K562 (cell line): ENCODE data around the gene ZNF22. TPM values are rescaled to one million over a fixed set of nuclear protein-coding genes. Genes with fewer than 3 reads are reported as not detected.
A peak's percentile ranks its signal among the peaks of the same experiment; 100 is the strongest.

Experiments
- ATAC-seq: fragments of 200-7000 bp; cut with Tn5 transposase; 3 replicates; pipeline ENCODE4 v1.9.1; 2020; ENCODE audit warnings: moderate library complexity
- BruUV-seq: library from RNA; stranded (reverse); fragments of 400-500 nt; replicated peaks from 2 replicates; lab custom pipeline; 2021; lab: Mats Ljungman, UMichigan
- CTCF ChIA-PET: fragments of 300-600 bp; formaldehyde crosslinking; extraction: SDS; loops from one replicate; lab custom pipeline; 2021; ENCODE audit warnings: low intra/inter-chr PET ratio; lab: Yijun Ruan, JAX
- POLR2A ChIA-PET: fragments of 300-600, 350-650 bp; sonication (Branson Sonifier 250); formaldehyde crosslinking; extraction: SDS; loops from one replicate; lab custom pipeline; 2021; ENCODE audit warnings: antibody characterized with exemption, inconsistent platforms; lab: Yijun Ruan, JAX
- DNase-seq, 4 experiments: peaks; one replicate each; pipeline versions ENCODE4 v3.0.0 to v3.0.0-alpha.2; 2011 to 2018; ENCODE audit warnings: low spot score in 3 of 4, mixed read lengths in 3 of 4; ENCODE audit errors: extremely low read depth in 1 of 4
- FAIRE-seq: peaks from 2 replicates; lab custom pipeline; 2011; peaks lifted over from hg19 to GRCh38; lab: Jason Lieb, UNC
- H2AFZ ChIP-seq: 2 replicates; pipeline ENCODE4 v1.6.0; 2011; ENCODE audit warnings: low read depth, low read length, control low read depth, inconsistent platforms
- H3K27ac ChIP-seq: fragments of 200-600 bp; 3 replicates; pipeline ENCODE4 v1.8.0; 2011; ENCODE audit warnings: low read depth, mild to moderate bottlenecking, control low read depth, inconsistent platforms, low read length, moderate library complexity, mixed read lengths; ENCODE audit errors: extremely low read depth
- H3K27me3 ChIP-seq, 2 experiments: fragments of 300-600 bp in 1 of 2; 2 replicates in 1 of 2; 3 replicates in 1 of 2; pipeline versions ENCODE4 v1.6.0 to v1.8.0; 2011; ENCODE audit warnings: inconsistent platforms in 2 of 2, low read length in 2 of 2, mild to moderate bottlenecking in 1 of 2, mixed read lengths in 1 of 2, moderate library complexity in 1 of 2; ENCODE audit not compliant: control insufficient read depth in 2 of 2, insufficient read depth in 2 of 2
- H3K36me3 ChIP-seq: fragments of 300-600 bp; 3 replicates; pipeline ENCODE4 v1.8.0; 2011; ENCODE audit warnings: mild to moderate bottlenecking, low read length, inconsistent platforms; ENCODE audit not compliant: control insufficient read depth, insufficient read depth
- H3K4me1 ChIP-seq, 2 experiments: fragments of 200-600 bp in 1 of 2; replicated peaks in 1 of 2; 2 replicates in 1 of 2; 3 replicates in 1 of 2; pipeline versions ENCODE4 v1.5.1 to v1.8.0; 2011; ENCODE audit warnings: inconsistent platforms in 2 of 2, low read length in 2 of 2, mild to moderate bottlenecking in 1 of 2, mixed read lengths in 1 of 2, moderate library complexity in 1 of 2; ENCODE audit not compliant: control insufficient read depth in 2 of 2, insufficient read depth in 2 of 2
- H3K4me2 ChIP-seq: 2 replicates; pipeline ENCODE4 v1.6.1; 2011; ENCODE audit warnings: low read length, control low read depth, inconsistent platforms, mixed read lengths; ENCODE audit not compliant: insufficient read depth
- H3K4me3 ChIP-seq: fragments of 200-600 bp; sonication (generic), shearing (Covaris generic); 2 replicates; pipeline ENCODE4 v1.5.1; 2016; ENCODE audit warnings: control low read depth, inconsistent platforms
- H3K79me2 ChIP-seq: fragments of 200-600 bp; 3 replicates; pipeline ENCODE4 v1.8.0; 2011; ENCODE audit warnings: low read length, inconsistent platforms; ENCODE audit not compliant: control insufficient read depth, insufficient read depth
- H3K9ac ChIP-seq, 2 experiments: 2 replicates each; pipeline versions ENCODE4 v1.6.0 to v1.6.1; 2011; ENCODE audit warnings: low read depth in 2 of 2, low read length in 2 of 2, control low read depth in 1 of 2, inconsistent platforms in 1 of 2, mild to moderate bottlenecking in 1 of 2, mixed read lengths in 1 of 2; ENCODE audit not compliant: insufficient read depth in 1 of 2
- H3K9me1 ChIP-seq: one replicate; pipeline ENCODE4 v1.6.0; 2011; ENCODE audit warnings: inconsistent platforms, mild to moderate bottlenecking, low read length, moderate library complexity; ENCODE audit not compliant: control insufficient read depth, insufficient read depth
- H3K9me3 ChIP-seq: replicated peaks from 2 replicates; pipeline ENCODE4 v1.5.1; 2011; ENCODE audit warnings: low read depth, low read length, inconsistent platforms; ENCODE audit not compliant: control insufficient read depth, insufficient read depth
- H4K20me1 ChIP-seq: replicated peaks from 2 replicates; pipeline ENCODE4 v1.6.1; 2011; ENCODE audit warnings: low read length, inconsistent platforms, mixed read lengths; ENCODE audit not compliant: control insufficient read depth, insufficient read depth
- ARNT ChIP-seq, 2 experiments: fragments of 450-650 bp; IDR thresholded peaks; 2 replicates each; pipeline ENCODE4 v1.6.1; 2016; ENCODE audit warnings: mild to moderate bottlenecking in 1 of 2
- C11orf30 ChIP-seq: fragments of 450-650 bp; IDR thresholded peaks from 2 replicates; pipeline ENCODE4 v1.6.1; 2016; ENCODE audit warnings: low read depth, mild to moderate bottlenecking
- KDM1A ChIP-seq, 2 experiments: fragments of 450-650 bp; IDR thresholded peaks; 2 replicates each; pipeline ENCODE4 v1.6.1; 2016; ENCODE audit warnings: mild to moderate bottlenecking in 2 of 2
- MAFG ChIP-seq: fragments of 450-650 bp; conservative IDR thresholded peaks from 2 replicates; pipeline ENCODE4 v1.6.1; 2016; ENCODE audit warnings: missing genetic modification characterization, missing compliant biosample characterization
- PRPF4 ChIP-seq: fragments of 200-400 bp; formaldehyde crosslinking; IDR thresholded peaks from one replicate; pipeline ENCODE4 v1.6.1; 2017; ENCODE audit warnings: low read length, low read depth, mild to moderate bottlenecking; ENCODE audit not compliant: insufficient read depth, poor library complexity, severe bottlenecking
- ZNF316 ChIP-seq: fragments of 450-650 bp; IDR thresholded peaks from 2 replicates; pipeline ENCODE4 v1.6.1; 2016
- ZNF436 ChIP-seq: fragments of 250-450, 450-650 bp; sonication (Bioruptor Pico); formaldehyde crosslinking; IDR thresholded peaks from 2 replicates; pipeline ENCODE4 v1.7.0; 2020; ENCODE audit warnings: mild to moderate bottlenecking
- in situ Hi-C: fragments of 300-500 bp; cut with MboI; formaldehyde crosslinking; loops from 4 replicates; pipeline ENCODE4 v1.15.0; 2018; ENCODE audit warnings: inconsistent platforms, mixed read lengths
- intact Hi-C: fragments of 100-400 bp; cut with micrococcal nuclease; formaldehyde crosslinking; loops from 2 replicates; pipeline ENCODE4 v1.14.2; 2022
- polyA plus RNA-seq, 8 experiments: library from polyadenylated mRNA; depleted of rRNA in 4 of 8; stranded (reverse) in 5 of 8; unstranded in 3 of 8; fragments of >200 nt; fragmentation: Nextera tagmentation in 2 of 8; fragmentation: Illumina TruSeq in 1 of 8; extraction: Ambion mirVana in 2 of 8; extraction: Trizol in 1 of 8; gene quantifications; 2 replicates each; pipeline versions ENCODE4 v1.2.1 to v1.2.3, GENCODE V29; 2011 to 2014; ENCODE audit warnings: inconsistent platforms in 1 of 8, missing spikeins in 1 of 8
- total RNA-seq, 7 experiments: library from RNA; depleted of rRNA in 6 of 7; stranded (reverse); fragments of >200 nt in 6 of 7; fragmentation: Illumina TruSeq in 2 of 7; extraction: Trizol in 2 of 7; gene quantifications; 2 replicates each; pipeline versions ENCODE4 v1.2.1 to v1.2.3, GENCODE V29; 2011 to 2021; ENCODE audit warnings: low replicate concordance in 1 of 7

Gene ZNF22
- total and polyA plus RNA-seq, 9 of the 15 experiments (the other 6 are each of a cell fraction or from before 2014, with no cell fraction given) = 36.2 to 98.7 (median 51.2) TPM

- no TSS peak for BruUV-seq
- no peak for ATAC-seq
- no peaks in the 10 kb centered on the region for H3K4me1 ChIP-seq
- ChIA-PET CTCF (no interaction called here), POLR2A (interaction anchor here (0.6 to 1.2 kb wide), 2 partner anchors 9 to 25 kb away, joined by 3 read pairs; no protein-coding TSS in a partner anchor)
- no peaks in the 10 kb centered on the region for H3K36me3 ChIP-seq
- TF ChIP-seq ARNT (IDR thresholded peaks at IDR 0.05) = no peak
- TF ChIP-seq KDM1A (IDR thresholded peaks at IDR 0.05) = no peak
- no peak for TF ChIP-seq ZNF436 (CRISPR knock-in tag)
- peak; percentile 52; the same call in 1 of the 2 replicates for TF ChIP-seq ZNF316
- peak; percentile 30; the same call in 1 of the 2 replicates for TF ChIP-seq C11orf30
- TF ChIP-seq PRPF4 = no peak
- 0 out of 2 replicates have a peak, but pooled peaks have one; percentile 37 for TF ChIP-seq MAFG (tag)
- H3K9me1 ChIP-seq = no peaks in the 10 kb centered on the region
- DNase-seq = no peak
- in situ Hi-C loops = no loop called here
- no peak overlapping the region for H3K9ac ChIP-seq
- H3K79me2 ChIP-seq = no peaks in the 10 kb centered on the region
- intact Hi-C loops = no loop called here
- H2AFZ ChIP-seq = no peak overlapping the region
- no peaks in the 10 kb centered on the region for H4K20me1 ChIP-seq
- no peak overlapping the region for H3K27ac ChIP-seq
- H3K4me3 ChIP-seq = no peak overlapping the region
- H3K27me3 ChIP-seq = no peaks in the 10 kb centered on the region
- H3K9me3 ChIP-seq = no peaks in the 10 kb centered on the region
- FAIRE-seq = no peak
- H3K4me2 ChIP-seq = no peak overlapping the region
Observed at GRCh38 chr10:45040921-45041542, 40.3 kb downstream of the ZNF22 start.
